ENCODE results near the gene ZFAND3. TPM values are rescaled to one million over a fixed set of nuclear protein-coding genes. Genes with fewer than 3 reads are reported as not detected.

Gene ZFAND3
- polyA plus RNA-seq, 1 donor from 2014 or later, result 19.7 TPM

- no peaks in the 10 kb centered on the region for H3K27me3 ChIP-seq (ENCODE audit: insufficient read depth, low read depth, low read length)
- H3F3A ChIP-seq (ENCODE audit: insufficient read depth, low read length, poor library complexity, severe bottlenecking), result no peaks in the 10 kb centered on the region
- H3K79me2 ChIP-seq (replicated peaks; ENCODE audit: insufficient read depth, low read length), result peaks cover 50% of the 10 kb centered on the region
- H3K4me2 ChIP-seq (ENCODE audit: low read length), result no peak overlapping the region
- H3K36me3 ChIP-seq (ENCODE audit: insufficient read depth, low read length), result no peaks in the 10 kb centered on the region
- TF ChIP-seq POLR2AphosphoS5 (IDR thresholded peaks at IDR 0.05), result no peak
- TF ChIP-seq RAD21 (conservative IDR thresholded peaks at IDR 0.05), result no peak
- TF ChIP-seq REST (IDR thresholded peaks at IDR 0.05; ENCODE audit: borderline replicate concordance), result no peak
- no peak for TF ChIP-seq MXI1 (conservative IDR thresholded peaks at IDR 0.05; ENCODE audit: poor library complexity, severe bottlenecking)
- no peak overlapping the region for H3K27ac ChIP-seq (ENCODE audit: low read length)
- no peaks in the 10 kb centered on the region for H4K20me1 ChIP-seq (ENCODE audit: insufficient read depth)
- no peaks in the 10 kb centered on the region for H3K9me3 ChIP-seq (ENCODE audit: low read length)
- H2AFZ ChIP-seq (ENCODE audit: low read depth, low read length), result no peak overlapping the region
- no peak overlapping the region for H3K9ac ChIP-seq (ENCODE audit: low read length)
- no peak overlapping the region for H3K4me3 ChIP-seq (ENCODE audit: low read length)
- H3K9me2 ChIP-seq (ENCODE audit: insufficient read depth, low read length), result no peaks in the 10 kb centered on the region
Measured at GRCh38 chr6:37923514-37923913, 104.0 kb downstream of the ZFAND3 start.

GRCh38 chr6:37926661-37927060 lies 107.1 kb downstream of the ZFAND3 start:
- Histone ChIP-seq H3K4me3 (ENCODE audit: low read length) (no peak overlapping the region), H3K9me3 (ENCODE audit: low read length) (no peaks in the 10 kb centered on the region), H3F3A (ENCODE audit: insufficient read depth, low read length, poor library complexity, severe bottlenecking) (no peaks in the 10 kb centered on the region), H3K27me3 (ENCODE audit: insufficient read depth, low read depth, low read length) (no peaks in the 10 kb centered on the region), H3K9ac (ENCODE audit: low read length) (no peak overlapping the region), H3K36me3 (ENCODE audit: insufficient read depth, low read length) (no peaks in the 10 kb centered on the region), H4K20me1 (ENCODE audit: insufficient read depth) (no peaks in the 10 kb centered on the region), H3K27ac (ENCODE audit: low read length) (no peak overlapping the region), H3K9me2 (ENCODE audit: insufficient read depth, low read length) (no peaks in the 10 kb centered on the region), H2AFZ (ENCODE audit: low read depth, low read length) (no peak overlapping the region), H3K4me2 (ENCODE audit: low read length) (no peak overlapping the region), H3K79me2 (replicated peaks; ENCODE audit: insufficient read depth, low read length) (peaks cover 33% of the 10 kb centered on the region)
- TF ChIP-seq SMC3 (conservative IDR thresholded peaks at IDR 0.05; ENCODE audit: poor library complexity) (no peak), EP300 (conservative IDR thresholded peaks at IDR 0.05; ENCODE audit: poor library complexity, severe bottlenecking) (no peak), TAF1 (IDR thresholded peaks at IDR 0.05; ENCODE audit: low read depth) (no peak), EZH2 (IDR thresholded peaks at IDR 0.05; ENCODE audit: borderline replicate concordance, insufficient read depth, low read length, poor library complexity, severe bottlenecking) (no peak), RAD21 (conservative IDR thresholded peaks at IDR 0.05) (no peak)

- Histone ChIP-seq H3K9me3 (ENCODE audit: low read length) (no peaks in the 10 kb centered on the region), H3K36me3 (ENCODE audit: insufficient read depth, low read length) (no peaks in the 10 kb centered on the region), H3K79me2 (replicated peaks; ENCODE audit: insufficient read depth, low read length) (peaks cover 28% of the 10 kb centered on the region), H4K20me1 (ENCODE audit: insufficient read depth) (no peaks in the 10 kb centered on the region), H3K9me2 (ENCODE audit: insufficient read depth, low read length) (no peaks in the 10 kb centered on the region), H3K4me2 (ENCODE audit: low read length) (no peak overlapping the region), H3K9ac (ENCODE audit: low read length) (no peak overlapping the region), H3F3A (ENCODE audit: insufficient read depth, low read length, poor library complexity, severe bottlenecking) (no peaks in the 10 kb centered on the region), H3K4me3 (ENCODE audit: low read length) (no peak overlapping the region), H2AFZ (ENCODE audit: low read depth, low read length) (no peak overlapping the region), H3K27ac (ENCODE audit: low read length) (no peak overlapping the region), H3K27me3 (ENCODE audit: insufficient read depth, low read depth, low read length) (no peaks in the 10 kb centered on the region)
- no peak for TF ChIP-seq MXI1 (conservative IDR thresholded peaks at IDR 0.05; ENCODE audit: poor library complexity, severe bottlenecking)
- TF ChIP-seq TAF1 (IDR thresholded peaks at IDR 0.05; ENCODE audit: low read depth), result no peak
- TF ChIP-seq EZH2 (IDR thresholded peaks at IDR 0.05; ENCODE audit: borderline replicate concordance, insufficient read depth, low read length, poor library complexity, severe bottlenecking), result no peak
Measured at GRCh38 chr6:37928217-37928616, 108.7 kb downstream of the ZFAND3 start.

All from neural cell (in vitro differentiated cells).